Nephron (organoid): ENCODE data around the gene SPPL2C.

Source experiments
- H3K27ac Mint-ChIP-seq, 3 experiments: 2 replicates each; pipeline ENCODE4 v1.8.0; 2020; ENCODE audit warnings: mixed read lengths in 3 of 3, mild to moderate bottlenecking in 2 of 3, moderate library complexity in 1 of 3
- H3K27me3 Mint-ChIP-seq: 2 replicates; pipeline ENCODE4 v1.8.0; 2021; ENCODE audit warnings: low read depth, mild to moderate bottlenecking, moderate library complexity, mixed read lengths
- H3K36me3 Mint-ChIP-seq: 2 replicates; pipeline ENCODE4 v1.8.0; 2020; ENCODE audit warnings: low read depth, mixed read lengths
- H3K4me1 Mint-ChIP-seq: 2 replicates; pipeline ENCODE4 v1.8.0; 2020; ENCODE audit warnings: mixed read lengths
- H3K4me3 Mint-ChIP-seq, 3 experiments: 2 replicates each; pipeline ENCODE4 v1.8.0; 2020; ENCODE audit warnings: mild to moderate bottlenecking in 3 of 3, mixed read lengths in 3 of 3, moderate library complexity in 2 of 3
- H3K9me3 Mint-ChIP-seq: 2 replicates; pipeline ENCODE4 v1.8.0; 2020; ENCODE audit warnings: mixed read lengths
- TF ChIP-seq, protein P1 (sequence below), 3 experiments: fragments of 200-600 bp; sonication (generic); IDR thresholded peaks; one replicate each; pipeline ENCODE4 v1.5.0; 2021; ENCODE audit warnings: antibody characterized with exemption in 3 of 3; ENCODE audit not compliant: unreplicated experiment in 3 of 3

Gene SPPL2C

DNA sequence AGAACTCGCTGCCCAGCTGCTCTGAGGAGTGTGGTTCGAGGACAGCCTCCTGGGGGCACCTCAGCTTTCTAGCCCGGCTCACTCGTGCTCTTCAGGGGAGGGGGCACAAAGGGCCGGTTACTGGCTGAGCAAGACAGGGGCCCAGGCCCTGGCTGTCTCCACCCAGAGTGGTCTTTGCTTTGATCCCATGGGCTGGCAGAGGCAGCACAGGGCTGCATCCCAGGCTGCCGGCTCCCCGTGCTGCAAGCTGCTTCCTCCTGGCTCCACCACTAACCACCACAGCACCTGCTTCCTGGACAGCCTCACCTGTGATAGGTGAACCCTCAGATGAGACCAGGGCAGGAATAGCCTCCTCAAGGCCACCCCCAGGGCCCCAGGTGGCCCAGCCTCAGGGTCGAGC, 6.8 kb downstream of the SPPL2C start:
- no peaks in the 10 kb centered on the region for H3K4me1 Mint-ChIP-seq
- peaks cover 42% of the 10 kb centered on the region for H3K27me3 Mint-ChIP-seq
- H3K9me3 Mint-ChIP-seq = no peaks in the 10 kb centered on the region
- H3K4me3 Mint-ChIP-seq = no peak overlapping the region
- TF ChIP-seq, protein P1, sequence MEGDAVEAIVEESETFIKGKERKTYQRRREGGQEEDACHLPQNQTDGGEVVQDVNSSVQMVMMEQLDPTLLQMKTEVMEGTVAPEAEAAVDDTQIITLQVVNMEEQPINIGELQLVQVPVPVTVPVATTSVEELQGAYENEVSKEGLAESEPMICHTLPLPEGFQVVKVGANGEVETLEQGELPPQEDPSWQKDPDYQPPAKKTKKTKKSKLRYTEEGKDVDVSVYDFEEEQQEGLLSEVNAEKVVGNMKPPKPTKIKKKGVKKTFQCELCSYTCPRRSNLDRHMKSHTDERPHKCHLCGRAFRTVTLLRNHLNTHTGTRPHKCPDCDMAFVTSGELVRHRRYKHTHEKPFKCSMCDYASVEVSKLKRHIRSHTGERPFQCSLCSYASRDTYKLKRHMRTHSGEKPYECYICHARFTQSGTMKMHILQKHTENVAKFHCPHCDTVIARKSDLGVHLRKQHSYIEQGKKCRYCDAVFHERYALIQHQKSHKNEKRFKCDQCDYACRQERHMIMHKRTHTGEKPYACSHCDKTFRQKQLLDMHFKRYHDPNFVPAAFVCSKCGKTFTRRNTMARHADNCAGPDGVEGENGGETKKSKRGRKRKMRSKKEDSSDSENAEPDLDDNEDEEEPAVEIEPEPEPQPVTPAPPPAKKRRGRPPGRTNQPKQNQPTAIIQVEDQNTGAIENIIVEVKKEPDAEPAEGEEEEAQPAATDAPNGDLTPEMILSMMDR (IDR thresholded peaks at IDR 0.05; ENCODE audit: unreplicated experiment in 3 of 3) = no peak
- H3K27ac Mint-ChIP-seq = no peak overlapping the region
- H3K36me3 Mint-ChIP-seq = no peaks in the 10 kb centered on the region

GRCh38 chr17:45851873-45852272, 7.2 kb downstream of the SPPL2C start:
- Mint-ChIP-seq H3K36me3 (no peaks in the 10 kb centered on the region), H3K4me3 (no peak overlapping the region), H3K4me1 (no peaks in the 10 kb centered on the region), H3K27me3 (peaks cover 42% of the 10 kb centered on the region), H3K27ac (no peak overlapping the region), H3K9me3 (no peaks in the 10 kb centered on the region)
- TF ChIP-seq, protein P1 (IDR thresholded peaks at IDR 0.05; ENCODE audit: unreplicated experiment in 3 of 3) = no peak

DNA sequence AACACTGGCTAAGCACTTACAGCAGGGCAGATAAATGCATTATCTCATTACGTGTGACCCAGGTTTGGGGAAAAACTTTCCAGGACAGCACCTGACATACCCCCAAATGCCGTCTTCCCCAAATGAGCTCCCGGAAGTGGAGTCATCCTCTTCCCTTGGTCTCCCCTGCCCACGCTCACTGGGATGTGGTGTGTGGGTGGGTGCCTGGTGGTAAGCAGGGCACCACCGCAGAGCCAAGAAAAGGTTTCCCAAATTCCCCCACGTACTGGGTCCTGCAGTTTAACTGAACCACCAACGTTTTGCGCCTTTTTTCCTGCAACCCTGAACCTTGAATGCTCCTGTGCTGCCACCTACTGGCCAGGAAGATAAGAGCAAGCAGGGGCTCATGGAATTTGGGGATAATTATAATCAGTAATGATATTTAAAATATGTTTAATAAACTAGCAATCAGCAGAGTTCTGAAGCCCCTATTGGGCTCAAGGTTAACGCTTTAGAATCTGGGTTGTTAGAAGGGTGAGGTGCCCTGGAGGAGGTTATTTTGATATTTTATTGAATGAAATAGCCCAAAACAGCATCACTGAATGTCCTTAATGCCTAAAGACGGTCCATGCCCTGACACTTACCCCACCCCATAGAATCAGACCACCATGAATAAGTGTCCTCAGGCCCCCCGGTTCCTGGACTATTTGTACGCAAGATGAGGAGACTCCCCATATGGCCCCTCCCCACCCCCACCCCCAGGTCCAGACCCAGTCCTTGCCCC, 8.0 kb downstream of the SPPL2C start:
- Mint-ChIP-seq H3K27ac (no peak overlapping the region), H3K4me1 (peaks cover under 1% of the 10 kb centered on the region), H3K9me3 (no peaks in the 10 kb centered on the region), H3K36me3 (no peaks in the 10 kb centered on the region), H3K4me3 (no peak overlapping the region), H3K27me3 (peaks cover 43% of the 10 kb centered on the region)
- TF ChIP-seq, protein P1 (IDR thresholded peaks at IDR 0.05; ENCODE audit: unreplicated experiment in 3 of 3) = peak; percentile 85 to 91 (median 90)

DNA sequence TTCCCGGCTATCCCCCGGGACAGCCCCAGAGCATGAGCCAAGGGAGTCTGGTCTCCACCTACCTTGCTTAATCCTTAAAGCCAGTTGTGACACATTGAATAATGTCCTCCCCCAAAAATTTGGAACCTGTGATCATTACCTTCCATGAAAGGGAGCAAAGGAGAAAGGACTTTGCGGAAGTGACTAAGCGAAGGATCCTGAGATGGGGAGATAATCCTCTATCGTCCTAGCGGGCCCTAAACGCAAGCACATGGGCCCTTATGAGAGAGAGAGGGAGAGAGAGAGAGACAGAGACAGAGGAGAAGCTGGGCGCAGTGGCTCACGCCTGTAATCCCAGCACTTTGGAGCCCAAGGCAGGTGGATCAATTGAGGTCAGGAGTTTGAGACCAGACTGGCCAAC, 9.5 kb downstream of the SPPL2C start:
- no peaks in the 10 kb centered on the region for H3K36me3 Mint-ChIP-seq
- peaks cover 5% of the 10 kb centered on the region for H3K4me1 Mint-ChIP-seq
- H3K4me3 Mint-ChIP-seq = no peak overlapping the region
- peaks cover 3% of the 10 kb centered on the region for H3K9me3 Mint-ChIP-seq
- no peak overlapping the region for H3K27ac Mint-ChIP-seq
- TF ChIP-seq, protein P1 (IDR thresholded peaks at IDR 0.05; ENCODE audit: unreplicated experiment in 3 of 3) = no peak
- peaks cover 50% of the 10 kb centered on the region for H3K27me3 Mint-ChIP-seq

DNA sequence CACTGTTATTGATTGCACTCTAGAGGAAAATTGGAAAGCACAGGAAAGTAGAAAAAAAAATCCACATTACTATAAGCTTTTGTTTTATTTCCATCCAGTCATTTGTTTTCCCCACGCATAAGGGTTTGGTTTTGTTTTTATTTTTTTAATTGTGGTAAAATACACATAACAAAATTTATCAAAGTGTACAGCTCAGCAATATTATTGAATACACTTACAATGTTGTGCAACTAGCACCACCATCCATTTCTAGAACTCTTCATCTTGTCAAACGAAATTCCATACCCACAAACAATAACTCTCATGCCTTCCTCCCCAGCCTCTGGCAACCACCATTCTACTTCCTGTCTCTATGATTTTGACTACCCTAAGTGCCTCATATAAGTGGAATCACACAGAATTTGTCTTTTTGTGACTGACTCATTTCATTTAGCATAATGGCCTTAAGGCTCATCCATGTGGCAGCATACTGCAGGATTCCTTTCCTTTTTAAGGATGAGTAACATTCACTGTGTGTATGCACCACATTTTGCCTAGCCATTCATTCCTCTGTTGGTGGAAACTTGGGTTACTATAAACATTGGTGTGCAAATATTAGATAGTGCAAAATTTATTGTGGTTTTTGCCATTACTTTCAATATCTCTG, 11.1 kb downstream of the SPPL2C start:
- Mint-ChIP-seq H3K27ac (no peak overlapping the region), H3K4me3 (no peak overlapping the region), H3K36me3 (no peaks in the 10 kb centered on the region), H3K9me3 (peaks cover 3% of the 10 kb centered on the region), H3K4me1 (peaks cover 5% of the 10 kb centered on the region), H3K27me3 (peaks cover 48% of the 10 kb centered on the region)
- TF ChIP-seq, protein P1 (IDR thresholded peaks at IDR 0.05; ENCODE audit: unreplicated experiment in 3 of 3) = no peak
